Measurements from ENCODE around the gene CXorf65. TPM values are rescaled to one million over a fixed set of nuclear protein-coding genes. Genes with fewer than 3 reads are reported as not detected.

The CXorf65 gene
- total RNA-seq, 3 donors from 2014 or later, result 2.7 TPM; not detected in 2

DNA sequence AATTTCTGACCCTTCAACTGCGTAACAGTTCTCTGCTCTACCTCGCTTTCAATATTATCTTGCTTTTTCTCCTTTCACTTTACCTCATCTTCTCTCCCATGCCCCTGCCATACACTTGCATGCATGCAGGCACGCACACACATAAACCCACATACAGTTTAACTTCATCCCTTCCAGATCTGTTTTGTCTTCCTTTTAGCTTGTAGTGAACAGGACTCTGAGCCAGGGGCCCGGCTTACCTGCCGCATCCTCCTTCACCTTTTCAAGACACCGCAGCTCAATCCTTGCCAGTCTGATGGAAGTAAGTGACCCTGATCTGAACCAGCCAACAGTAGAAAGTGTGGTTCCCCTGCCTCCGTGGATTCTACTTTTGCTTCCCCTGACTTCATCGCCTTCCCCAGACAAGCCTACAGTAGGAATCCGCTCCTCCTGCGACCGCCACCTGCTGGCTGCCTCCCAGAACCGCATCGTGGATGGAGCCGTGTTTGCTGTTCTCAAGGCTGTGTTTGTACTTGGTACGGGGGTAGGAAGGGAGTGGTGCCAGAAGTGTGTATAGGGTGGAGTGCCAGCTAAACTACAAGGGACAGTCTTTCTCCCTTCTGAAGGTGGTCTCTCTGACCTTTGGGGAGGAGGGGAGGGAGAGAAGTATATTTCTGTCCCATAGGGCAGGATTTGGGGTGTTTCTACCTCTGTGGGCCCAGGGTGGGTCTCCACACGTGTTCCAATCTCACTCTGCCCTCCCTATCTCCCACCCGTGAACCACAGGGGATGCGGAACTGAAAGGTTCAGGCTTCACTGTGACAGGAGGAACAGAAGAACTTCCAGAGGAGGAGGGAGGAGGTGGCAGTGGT, 22.6 kb upstream of the CXorf65 start:
- no peak overlapping the region for H3K4me3 ChIP-seq
- TF ChIP-seq, protein P1, sequence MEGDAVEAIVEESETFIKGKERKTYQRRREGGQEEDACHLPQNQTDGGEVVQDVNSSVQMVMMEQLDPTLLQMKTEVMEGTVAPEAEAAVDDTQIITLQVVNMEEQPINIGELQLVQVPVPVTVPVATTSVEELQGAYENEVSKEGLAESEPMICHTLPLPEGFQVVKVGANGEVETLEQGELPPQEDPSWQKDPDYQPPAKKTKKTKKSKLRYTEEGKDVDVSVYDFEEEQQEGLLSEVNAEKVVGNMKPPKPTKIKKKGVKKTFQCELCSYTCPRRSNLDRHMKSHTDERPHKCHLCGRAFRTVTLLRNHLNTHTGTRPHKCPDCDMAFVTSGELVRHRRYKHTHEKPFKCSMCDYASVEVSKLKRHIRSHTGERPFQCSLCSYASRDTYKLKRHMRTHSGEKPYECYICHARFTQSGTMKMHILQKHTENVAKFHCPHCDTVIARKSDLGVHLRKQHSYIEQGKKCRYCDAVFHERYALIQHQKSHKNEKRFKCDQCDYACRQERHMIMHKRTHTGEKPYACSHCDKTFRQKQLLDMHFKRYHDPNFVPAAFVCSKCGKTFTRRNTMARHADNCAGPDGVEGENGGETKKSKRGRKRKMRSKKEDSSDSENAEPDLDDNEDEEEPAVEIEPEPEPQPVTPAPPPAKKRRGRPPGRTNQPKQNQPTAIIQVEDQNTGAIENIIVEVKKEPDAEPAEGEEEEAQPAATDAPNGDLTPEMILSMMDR (IDR thresholded peaks at IDR 0.05), result peak; percentile 48
- H3K36me3 ChIP-seq (ENCODE audit: low read depth), result no peaks in the 10 kb centered on the region
- ATAC-seq (peak; percentile 93), DNase-seq (peak; percentile 67 to 82 (median 75))
- H3K9me3 ChIP-seq, result no peaks in the 10 kb centered on the region
- H3K4me1 ChIP-seq (ENCODE audit: low read depth), result no peaks in the 10 kb centered on the region
- intact Hi-C loops (cut with DNase I, micrococcal nuclease), result no loop called here

DNA sequence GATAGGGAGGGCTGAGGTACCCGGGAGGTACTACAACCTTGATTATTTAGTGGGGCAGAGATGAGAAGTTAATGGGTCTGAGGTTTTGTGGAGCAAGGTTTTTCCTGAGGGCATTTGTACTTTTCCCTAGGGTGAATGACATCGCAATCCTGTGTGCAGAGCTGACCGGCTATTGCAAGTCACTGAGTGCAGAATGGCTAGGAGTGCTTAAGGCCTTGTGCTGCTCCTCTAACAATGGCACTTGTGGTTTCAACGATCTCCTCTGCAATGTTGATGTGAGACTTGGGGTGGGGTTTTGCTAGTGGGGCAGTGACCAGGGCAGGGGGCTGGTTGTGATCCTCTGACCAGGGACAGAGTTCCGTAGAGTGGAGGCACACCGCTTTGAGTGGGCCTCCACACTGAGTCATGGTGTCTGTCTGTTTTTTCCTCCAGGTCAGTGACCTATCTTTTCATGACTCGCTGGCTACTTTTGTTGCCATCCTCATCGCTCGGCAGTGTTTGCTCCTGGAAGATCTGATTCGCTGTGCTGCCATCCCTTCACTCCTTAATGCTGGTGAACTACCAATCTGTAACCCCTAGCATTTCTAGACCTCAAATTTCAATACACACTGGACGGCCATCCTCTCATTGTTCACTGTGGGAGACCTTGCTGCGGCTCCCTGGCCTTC, 21.8 kb upstream of the CXorf65 start:
- no peaks in the 10 kb centered on the region for H3K36me3 ChIP-seq (ENCODE audit: low read depth)
- ATAC-seq (no peak), DNase-seq (no peak)

DNA sequence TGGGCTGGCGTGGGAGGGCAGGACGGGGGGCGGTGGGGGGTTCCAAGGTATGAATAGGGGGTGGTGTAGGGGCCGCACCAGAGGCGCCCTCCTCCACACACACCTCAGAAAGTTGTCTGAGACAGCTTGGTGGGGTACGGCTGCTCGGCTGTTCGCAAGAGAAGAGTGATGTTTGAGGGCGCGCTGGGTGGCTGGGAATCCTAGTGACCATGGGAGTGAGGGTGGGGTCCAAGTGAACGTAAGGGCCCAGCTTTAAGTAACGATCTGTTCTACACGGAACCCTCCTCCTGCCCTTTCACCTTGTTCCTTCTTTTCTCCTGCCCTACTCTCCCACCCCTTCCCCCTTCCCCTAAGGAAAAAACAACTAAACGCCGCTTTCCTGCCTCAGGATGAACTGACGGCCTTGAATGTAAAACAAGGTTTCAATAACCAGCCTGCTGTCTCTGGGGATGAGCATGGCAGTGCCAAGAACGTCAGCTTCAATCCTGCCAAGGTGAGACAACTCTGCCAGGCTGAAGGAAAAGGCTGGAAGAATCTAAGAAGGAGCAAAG, 12.5 kb upstream of the CXorf65 start:
- no peaks in the 10 kb centered on the region for H3K4me1 ChIP-seq (ENCODE audit: low read depth)
- peak overlapping the region; percentile 46 for H3K4me3 ChIP-seq
- ATAC-seq, result peak; percentile 56
- peak in 1 of 3 donors; percentile 28 for DNase-seq
- intact Hi-C loops (cut with DNase I, micrococcal nuclease), result no loop called here
- TF ChIP-seq, protein P1 (IDR thresholded peaks at IDR 0.05), result no peak
- H3K36me3 ChIP-seq (ENCODE audit: low read depth), result no peaks in the 10 kb centered on the region
- H3K9me3 ChIP-seq, result no peaks in the 10 kb centered on the region

More for the DNA sequence above, 21.8 kb upstream of the CXorf65 start:
- intact Hi-C loops (cut with DNase I, micrococcal nuclease), result no loop called here
- Histone ChIP-seq H3K9me3 (no peaks in the 10 kb centered on the region), H3K4me3 (no peak overlapping the region), H3K4me1 (ENCODE audit: low read depth) (no peaks in the 10 kb centered on the region)
- TF ChIP-seq, protein P1 (IDR thresholded peaks at IDR 0.05), result no peak

DNA sequence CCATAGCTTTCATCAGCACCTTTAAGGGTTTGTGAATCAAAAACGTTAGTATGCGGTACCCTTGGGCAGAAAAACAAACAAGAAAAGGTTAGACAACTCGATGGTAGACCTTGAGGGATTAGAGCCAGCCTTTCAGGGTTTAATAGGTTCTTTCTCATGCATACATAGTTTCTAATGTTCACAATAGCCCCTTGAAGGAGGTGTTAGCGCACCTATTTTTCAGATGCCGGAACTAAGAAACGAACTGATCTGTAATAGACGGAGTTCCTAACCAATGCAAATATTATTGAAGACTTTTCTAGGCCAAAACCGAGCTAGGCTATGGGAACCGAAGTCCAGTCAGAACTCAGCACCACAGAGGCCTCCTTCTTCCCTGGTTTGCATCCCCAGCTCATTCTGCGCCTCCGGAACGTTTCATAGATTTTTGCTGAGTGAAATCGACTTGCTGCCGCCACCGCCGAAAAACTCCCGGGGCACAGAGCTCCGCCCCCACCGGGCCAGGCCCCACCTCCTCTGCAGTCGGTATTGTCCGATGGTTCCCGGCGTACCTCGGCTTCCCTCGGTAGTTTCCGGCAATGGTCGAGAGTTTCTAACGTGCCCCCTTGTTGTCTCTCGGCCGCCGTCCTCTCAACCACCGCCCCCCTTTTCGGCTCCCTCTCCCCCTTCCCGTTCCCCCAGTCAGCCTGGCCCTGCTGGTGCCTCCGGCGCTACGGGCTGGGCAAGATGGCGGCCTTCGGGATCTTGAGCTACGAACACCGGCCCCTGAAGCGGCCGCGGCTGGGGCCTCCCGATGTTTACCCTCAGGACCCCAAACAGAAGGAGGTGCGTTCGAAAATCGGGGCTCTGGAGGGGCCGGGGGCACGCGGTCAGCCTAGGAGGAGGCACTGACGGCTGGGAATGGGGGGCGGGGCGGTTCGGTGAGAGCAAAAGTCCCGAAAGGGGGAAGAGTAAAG, 11.8 kb upstream of the CXorf65 start, which contains the start of gene MED12:
TSS of gene MED12 (plus strand) at position 565 of the 953 bp plus-strand sequence. CDS start at position 724, 159 bp downstream.
- intact Hi-C loops (cut with DNase I, micrococcal nuclease), result no loop called here
- ATAC-seq, result peak; percentile 97
- TF ChIP-seq, protein P1 (IDR thresholded peaks at IDR 0.05), result no peak

DNA sequence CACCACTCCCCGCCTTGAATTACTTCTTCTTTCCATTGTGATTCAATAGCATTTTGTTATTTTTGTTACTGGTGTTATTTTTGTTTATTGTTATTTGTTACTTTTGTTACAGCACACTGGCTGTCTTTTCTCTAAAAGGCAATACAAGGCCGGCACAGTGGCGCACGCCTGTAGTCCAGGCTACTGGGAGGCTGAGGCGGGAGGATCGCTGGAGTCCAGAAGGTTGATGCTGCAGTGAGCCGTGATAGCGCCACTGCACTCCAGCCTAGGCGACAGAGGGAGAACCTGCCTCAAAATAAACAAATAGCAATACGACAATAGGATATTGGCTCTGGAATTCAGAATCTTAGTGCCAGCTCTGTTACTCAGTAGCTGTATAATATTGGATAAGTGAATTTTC, 10.8 kb upstream of the CXorf65 start:
- Histone ChIP-seq H3K36me3 (ENCODE audit: low read depth) (no peaks in the 10 kb centered on the region), H3K4me3 (no peak overlapping the region), H3K9me3 (no peaks in the 10 kb centered on the region), H3K4me1 (ENCODE audit: low read depth) (no peaks in the 10 kb centered on the region)
- DNase-seq (no peak), ATAC-seq (no peak)
- TF ChIP-seq, protein P1 (IDR thresholded peaks at IDR 0.05), result no peak
- intact Hi-C loops (cut with DNase I, micrococcal nuclease), result no loop called here

More for the DNA sequence above, 11.8 kb upstream of the CXorf65 start, which contains the start of gene MED12:
- DNase-seq, result peak; percentile 86 to 88 (median 87)
- Histone ChIP-seq H3K9me3 (no peaks in the 10 kb centered on the region), H3K4me3 (peak within 1 kb of the TSS; percentile 46), H3K4me1 (ENCODE audit: low read depth) (no peaks in the 10 kb centered on the region), H3K36me3 (ENCODE audit: low read depth) (no peaks in the 10 kb centered on the region)

Measured in mucosa of descending colon (tissue), 3 donors.